Hippocampal formation (tissue), 2 donors: Measurements from ENCODE around the gene TSPAN14.

ENCODE experiments used
- DNase-seq, 2 donors: peaks; one replicate each; lab custom pipeline; 2025; lab: John Stamatoyannopoulos, UW

TSPAN14 gene

DNA sequence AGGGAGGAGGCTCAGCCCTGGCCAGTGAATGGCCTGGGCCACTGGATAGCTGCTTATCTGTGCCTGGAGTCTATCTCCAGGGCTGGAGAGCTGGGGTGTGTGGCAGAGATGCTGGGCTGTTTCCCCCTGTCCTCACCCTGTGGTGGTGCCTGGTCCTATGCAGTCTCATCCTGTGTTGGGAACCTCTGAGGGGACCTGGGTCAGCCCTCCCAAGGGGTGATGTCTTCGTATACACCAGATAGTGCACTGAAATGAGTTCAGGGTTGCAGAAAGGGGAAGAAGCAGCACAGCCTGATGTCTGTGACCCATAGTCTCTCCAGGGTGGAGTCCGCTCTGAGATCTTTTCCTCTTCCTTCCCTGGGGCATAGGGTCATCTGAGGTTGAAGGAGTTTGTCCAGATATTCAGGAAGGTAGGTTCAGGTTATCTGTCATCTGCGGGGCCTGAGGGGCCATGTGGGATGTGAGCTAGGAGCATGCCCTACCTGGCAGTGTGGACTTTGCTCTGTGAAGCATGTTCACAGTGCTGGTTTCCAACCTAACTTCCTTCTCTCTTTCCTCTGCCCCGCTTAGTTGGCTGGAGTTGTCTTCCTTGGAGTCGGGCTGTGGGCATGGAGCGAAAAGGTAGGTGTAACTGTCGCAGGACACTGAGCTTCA, 50.2 kb downstream of the TSPAN14 start:
- no peak for DNase-seq

DNA sequence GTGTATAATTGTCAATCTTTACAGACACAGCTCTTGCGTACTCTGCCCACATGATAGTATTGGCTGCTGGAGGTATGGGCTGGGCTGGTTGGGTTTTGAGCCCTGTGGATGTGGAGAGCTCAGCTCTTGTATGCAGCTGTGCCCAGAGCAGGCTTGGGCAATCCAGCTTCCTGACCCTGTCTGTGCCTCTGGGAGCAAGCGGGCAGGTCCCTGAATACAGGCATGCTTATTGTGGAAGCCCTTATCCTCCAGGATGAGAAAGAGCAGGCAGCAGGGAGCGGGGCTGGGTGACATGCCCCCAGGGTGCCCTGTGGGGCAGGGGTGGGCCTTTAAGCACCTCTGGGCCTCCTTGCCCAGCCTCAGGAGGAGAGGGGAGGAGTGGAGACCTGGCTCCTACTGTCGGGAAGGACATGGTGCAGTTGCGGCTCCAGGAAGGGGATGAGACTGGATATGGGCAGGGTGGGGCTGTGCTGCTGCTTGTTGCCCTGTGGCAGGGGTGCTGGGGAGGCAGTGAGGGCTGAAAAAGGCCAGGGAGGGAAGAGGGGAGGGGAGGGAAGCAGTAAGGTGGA, 50.9 kb downstream of the TSPAN14 start:
- no peak for DNase-seq

DNA sequence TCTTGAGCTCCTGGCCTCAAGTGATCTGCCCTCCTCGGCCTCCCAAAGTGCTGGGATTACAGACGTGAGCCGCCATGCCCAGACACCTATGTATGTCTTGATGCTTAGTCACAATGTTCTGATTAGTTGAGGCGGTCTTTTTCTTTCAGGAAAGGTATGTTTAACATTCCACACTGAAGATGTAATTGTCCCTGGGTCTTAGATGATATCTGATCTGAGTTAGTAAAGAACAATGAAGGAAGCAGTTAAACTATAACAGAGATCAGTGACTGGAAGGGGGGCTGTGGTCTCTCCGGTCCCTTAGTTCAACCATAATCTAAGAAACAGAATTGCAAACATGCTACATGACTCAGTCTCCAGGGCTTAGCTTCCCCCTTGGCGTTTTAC, 52.1 kb downstream of the TSPAN14 start:
- DNase-seq, result no peak

DNA sequence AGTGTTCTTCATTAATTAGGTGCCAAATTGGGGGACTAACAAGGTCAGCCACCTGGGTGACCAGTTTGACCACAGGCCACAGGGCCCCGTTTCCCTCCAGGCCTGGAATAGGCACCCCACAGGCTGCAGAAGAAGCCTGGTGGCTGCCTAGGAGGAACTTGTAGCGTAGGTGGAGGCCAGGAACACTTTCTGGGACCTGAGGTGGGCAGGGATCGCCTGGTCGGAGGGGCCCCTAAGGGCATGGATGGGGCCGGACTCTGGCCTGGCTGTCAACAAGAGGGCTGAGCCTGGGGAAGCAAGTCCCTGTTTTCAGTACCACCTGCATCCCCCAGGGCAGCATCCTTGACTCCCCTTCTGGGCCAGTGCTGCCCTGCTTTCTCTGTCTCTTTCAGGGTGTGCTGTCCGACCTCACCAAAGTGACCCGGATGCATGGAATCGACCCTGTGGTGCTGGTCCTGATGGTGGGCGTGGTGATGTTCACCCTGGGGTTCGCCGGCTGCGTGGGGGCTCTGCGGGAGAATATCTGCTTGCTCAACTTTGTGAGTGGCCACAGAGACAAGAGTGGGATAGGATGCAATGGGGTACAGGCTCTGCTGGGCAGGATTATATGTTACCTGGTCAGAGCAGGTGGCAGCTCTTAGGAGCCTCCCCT, 52.9 kb downstream of the TSPAN14 start:
- DNase-seq, result no peak

DNA sequence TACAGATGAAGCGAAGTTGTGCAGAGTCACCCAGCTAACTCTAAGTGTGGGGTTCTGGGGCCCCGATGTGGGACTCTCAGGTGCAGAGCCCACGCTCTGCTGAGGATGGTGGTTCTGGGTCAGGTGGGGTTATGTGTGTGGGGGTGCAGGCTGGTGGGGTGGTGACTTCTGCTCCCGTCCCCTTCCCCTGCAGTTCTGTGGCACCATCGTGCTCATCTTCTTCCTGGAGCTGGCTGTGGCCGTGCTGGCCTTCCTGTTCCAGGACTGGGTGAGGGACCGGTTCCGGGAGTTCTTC, 54.9 kb downstream of the TSPAN14 start:
- DNase-seq, result no peak

DNA sequence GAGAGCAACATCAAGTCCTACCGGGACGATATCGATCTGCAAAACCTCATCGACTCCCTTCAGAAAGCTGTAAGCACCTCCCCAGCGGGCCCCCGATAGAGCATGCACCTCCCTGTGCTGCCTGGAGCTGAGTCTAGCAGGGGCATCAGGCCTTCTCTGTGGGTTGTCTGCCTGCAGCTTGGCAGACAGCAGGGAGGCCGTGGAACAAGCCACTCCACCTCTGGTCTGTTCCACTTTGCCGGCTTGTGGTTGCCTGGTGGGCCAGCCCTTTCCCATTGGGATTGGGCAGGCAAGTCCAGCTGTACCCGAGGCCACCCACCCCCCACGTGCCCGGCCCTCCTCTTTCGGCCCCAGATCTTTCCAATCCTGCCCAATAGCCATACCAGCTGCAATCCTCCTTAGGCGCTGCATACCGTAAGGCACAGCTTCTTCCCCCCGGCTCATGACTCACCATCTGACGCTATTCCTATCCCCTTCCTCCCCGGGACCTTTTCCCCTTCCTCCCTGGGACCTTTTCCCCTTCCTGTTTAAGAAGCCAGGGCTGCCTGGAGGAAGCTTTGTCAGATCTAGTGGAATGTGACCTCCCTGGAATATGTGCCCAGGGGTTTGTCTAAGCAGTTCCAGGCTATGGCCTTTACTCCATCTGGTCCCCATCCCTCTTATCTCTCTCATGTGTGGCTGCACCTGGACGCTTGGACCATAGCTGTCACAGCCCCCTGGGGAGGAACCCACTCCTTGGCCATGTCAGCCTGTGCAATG, 55.5 kb downstream of the TSPAN14 start:
- no peak for DNase-seq

DNA sequence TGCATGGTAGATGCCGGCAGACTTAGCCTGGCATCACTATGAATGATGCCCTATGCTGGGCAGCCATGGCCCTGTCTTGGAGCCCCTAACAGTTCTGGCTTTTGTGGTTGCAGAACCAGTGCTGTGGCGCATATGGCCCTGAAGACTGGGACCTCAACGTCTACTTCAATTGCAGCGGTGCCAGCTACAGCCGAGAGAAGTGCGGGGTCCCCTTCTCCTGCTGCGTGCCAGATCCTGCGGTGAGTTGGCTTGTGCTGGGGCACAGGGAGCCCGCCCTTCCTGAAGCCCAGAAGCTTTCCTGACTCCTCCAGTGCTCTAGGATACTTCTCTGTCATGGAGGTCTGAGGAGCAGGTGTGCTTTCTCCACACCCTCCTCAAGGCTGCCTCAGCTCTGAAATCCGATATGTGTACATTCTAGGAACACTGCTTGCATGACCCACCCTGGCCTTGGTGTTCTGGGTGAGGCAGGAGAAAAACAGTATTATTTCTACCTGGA, 58.0 kb downstream of the TSPAN14 start:
- no peak for DNase-seq

DNA sequence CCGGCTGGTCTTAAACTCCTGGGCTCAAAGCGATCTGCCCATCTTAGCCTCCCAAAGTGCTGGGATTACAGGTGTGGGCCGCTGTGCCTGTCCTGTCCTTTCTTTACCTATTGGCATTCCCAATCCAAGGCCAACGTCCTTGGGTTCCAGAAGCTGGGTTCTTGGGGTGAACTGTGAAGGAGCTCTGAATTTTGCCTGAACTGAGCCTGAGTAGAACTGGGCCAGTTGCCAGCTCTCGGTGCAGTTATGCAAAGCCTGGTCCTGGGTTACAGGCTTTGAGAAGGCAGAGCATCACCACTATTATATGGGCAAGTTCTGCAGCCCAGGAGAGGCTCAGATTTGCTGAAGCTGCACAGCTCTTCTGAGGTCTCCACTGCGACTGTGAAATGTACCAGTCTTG, 59.0 kb downstream of the TSPAN14 start:
- DNase-seq, result no peak

DNA sequence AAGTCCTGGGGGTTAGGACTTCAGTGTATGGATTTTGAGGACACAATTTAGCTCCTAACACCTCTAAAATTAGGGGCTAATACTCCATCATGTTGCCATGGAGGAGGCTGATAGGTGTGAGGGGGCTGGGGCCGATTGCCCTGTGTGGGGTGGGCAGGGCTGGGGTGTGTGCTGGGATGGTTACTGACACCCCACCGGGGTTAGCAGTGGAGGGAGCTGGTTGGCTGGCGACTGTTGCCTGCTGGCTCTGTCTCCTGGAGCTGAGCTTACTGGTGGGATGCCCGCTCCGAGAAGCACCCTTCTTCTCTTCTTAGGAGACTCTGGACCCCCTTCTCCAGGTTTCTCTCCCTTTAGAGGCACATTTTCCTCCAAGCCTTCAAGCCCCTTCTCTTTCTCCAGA, 61.4 kb downstream of the TSPAN14 start:
- DNase-seq, result no peak

DNA sequence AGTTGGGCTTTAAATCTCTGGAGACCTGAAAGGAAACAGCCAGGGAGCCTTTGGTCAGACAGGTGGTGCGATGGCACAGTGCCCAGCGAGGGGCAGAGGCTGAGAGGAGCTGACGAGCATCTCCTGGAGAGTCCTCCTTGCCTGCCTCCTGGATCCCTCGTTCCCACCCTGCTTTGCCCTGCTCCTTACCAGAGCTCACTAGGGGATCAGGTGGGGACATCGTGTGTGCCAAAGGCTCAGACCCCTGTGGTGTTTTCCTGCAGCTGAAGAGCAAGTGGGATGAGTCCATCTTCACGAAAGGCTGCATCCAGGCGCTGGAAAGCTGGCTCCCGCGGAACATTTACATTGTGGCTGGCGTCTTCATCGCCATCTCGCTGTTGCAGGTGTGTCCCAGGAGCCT, 61.8 kb downstream of the TSPAN14 start:
- no peak for DNase-seq

DNA sequence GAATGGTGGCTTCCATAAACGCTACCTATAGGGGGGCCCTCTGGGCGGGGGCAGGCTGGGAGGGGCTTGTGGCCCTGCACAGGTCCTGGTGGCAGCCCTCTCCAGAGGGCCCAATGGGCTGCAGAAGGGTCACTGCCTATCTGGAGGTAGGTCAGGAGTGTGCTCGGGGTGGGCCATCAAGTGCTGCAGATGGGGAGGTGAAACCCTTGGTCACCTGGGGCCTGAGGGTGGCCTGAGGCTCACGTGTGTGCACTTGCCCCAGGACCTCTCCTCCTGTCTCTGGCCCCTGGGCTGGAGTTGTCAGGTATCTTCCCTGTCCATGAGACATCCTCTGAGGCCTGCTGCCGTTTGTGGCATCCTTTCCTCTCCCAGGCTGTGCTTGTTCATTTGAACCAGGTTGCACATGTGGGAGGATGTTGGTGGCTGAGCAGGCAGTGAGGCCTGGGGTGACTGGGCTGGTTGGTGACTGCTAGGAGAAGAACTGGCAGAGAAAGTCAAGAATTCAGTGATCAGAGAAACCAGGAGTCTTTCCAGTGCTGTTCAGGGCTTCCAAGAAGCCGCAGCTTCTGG, 62.5 kb downstream of the TSPAN14 start:
- no peak for DNase-seq

DNA sequence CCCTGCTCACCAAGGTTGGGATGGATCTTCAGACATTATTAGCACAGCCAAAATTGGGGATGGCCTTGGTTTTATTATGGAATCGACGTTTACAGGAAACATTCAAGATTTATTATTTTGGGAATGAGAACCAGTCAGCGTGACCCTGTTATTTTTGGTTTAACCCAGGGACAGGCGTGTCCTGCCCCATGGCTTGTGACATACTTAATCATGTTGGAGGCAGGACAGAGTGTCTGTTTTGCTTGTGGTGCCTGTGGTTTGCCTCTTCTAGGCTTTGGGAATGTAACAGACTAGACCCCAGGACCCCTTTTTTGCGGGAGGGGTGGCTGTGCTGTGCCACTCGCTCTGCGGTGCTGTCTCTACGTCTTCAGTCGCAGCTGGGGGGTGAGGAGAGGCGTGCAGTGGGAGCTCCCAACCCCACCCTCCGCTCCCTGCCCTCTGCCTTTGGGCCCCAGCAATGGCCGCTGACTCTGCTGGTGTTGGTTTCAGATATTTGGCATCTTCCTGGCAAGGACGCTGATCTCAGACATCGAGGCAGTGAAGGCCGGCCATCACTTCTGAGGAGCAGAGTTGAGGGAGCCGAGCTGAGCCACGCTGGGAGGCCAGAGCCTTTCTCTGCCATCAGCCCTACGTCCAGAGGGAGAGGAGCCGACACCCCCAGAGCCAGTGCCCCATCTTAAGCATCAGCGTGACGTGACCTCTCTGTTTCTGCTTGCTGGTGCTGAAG, 63.5 kb downstream of the TSPAN14 start:
- no peak for DNase-seq

DNA sequence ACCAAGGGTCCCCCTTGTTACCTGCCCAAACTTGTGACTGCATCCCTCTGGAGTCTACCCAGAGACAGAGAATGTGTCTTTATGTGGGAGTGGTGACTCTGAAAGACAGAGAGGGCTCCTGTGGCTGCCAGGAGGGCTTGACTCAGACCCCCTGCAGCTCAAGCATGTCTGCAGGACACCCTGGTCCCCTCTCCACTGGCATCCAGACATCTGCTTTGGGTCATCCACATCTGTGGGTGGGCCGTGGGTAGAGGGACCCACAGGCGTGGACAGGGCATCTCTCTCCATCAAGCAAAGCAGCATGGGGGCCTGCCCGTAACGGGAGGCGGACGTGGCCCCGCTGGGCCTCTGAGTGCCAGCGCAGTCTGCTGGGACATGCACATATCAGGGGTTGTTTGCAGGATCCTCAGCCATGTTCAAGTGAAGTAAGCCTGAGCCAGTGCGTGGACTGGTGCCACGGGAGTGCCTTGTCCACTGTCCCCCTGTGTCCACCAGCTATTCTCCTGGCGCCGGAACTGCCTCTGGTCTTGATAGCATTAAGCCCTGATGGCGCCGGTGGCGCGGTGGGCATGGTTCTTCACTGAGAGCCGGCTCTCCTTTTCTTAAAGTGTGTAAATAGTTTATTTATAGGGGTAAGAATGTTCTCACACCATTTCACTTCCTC, 64.2 kb downstream of the TSPAN14 start:
- DNase-seq, result no peak

DNA sequence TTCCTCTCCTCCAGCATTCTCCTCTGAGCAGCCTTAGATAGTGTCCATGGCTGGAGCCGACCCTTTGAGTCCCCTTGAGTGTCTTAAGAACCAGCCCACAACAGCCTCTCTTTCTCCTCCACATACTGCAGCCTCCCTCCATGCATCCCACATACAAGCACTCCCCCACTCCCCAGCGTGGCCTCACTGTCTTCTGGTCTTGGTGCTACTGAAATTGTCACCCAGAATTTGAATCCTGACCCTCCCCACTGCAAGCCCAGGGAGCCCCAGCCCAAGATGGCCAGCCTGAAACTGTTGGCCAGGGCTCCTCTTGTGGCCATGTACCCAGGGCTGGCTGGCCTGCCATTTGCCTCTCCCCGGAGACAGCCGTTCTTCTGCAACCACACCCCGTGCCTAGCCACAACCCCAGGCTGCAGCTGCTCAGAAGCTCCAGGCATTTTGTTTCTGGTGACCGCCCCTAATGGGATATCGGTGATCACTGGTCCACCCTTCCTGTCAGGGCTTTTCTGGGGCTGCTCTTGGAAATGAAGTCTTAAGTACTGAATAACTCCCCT, 64.8 kb downstream of the TSPAN14 start:
- DNase-seq, result no peak

DNA sequence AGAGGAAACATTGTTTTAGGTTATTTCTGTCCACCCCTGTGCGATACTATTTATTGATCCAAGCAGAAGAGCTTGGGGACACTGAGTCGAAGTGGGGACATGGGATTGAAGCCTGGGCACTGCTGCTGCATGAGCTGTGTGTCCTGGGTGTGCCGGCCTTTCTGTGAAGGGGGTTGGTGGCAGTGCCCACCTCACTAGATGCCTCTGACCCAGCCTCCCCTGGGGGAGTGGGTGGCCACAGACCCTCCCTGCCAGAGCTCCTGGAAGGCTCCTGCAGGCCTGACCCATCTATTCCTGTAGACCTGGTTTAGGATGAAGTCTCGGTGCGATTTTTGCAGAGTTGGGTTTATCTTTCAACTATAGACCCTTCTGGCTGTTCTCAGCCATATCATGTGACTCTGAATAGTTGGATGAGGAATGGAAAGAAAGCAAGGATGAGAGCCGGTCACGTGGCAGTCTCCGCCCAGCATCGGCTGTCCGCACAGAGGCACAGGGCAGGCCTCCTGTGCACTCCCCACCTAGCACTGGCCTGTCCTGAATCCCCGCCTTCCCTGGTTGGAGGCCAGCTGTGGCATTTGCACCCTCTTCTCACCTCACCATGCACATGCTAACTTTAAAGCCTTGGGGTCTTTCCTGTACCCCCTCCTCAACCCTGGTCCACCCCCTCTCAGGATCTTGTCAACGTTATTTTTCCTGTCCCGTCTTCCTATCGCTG, 66.0 kb downstream of the TSPAN14 start:
- DNase-seq, result no peak

DNA sequence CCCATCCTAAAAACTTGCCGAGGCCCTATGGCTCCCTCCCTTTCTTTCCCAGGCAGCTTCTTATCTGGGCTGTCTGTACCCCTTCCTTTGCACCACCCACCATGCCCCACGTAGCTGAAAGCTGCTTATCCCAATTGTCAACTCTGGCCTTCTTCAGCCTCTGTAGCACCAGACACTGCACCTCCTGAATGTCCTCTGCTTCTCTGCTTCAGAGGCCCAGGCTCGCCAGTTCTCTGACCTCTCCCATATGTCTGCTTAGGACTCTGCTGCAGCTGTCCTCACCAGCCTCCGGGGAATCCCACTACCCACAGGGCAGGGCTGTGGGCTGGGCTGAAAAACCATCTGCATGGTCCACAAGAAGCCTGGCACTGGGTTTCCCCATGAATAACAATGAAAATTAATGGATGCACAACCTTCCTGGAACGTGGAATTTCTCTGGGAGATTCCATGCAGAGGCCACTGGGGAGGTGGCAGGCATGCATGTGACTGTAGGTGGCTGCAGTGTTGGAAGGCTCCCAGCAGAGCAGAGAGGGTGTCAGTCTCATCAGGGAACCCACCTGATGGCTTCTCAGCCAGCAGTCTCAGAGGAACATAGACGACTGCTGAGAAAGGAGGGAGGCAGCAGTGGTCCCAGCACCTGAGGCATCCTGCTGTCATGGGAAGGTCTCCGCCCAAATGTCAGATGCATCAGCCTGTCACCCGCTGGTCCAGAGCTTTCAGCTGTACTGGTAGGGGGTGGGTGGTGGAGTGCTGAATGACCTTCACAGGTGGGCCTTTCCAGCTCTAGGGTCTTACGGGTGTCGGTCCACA, 66.8 kb downstream of the TSPAN14 start:
- DNase-seq, result no peak

DNA sequence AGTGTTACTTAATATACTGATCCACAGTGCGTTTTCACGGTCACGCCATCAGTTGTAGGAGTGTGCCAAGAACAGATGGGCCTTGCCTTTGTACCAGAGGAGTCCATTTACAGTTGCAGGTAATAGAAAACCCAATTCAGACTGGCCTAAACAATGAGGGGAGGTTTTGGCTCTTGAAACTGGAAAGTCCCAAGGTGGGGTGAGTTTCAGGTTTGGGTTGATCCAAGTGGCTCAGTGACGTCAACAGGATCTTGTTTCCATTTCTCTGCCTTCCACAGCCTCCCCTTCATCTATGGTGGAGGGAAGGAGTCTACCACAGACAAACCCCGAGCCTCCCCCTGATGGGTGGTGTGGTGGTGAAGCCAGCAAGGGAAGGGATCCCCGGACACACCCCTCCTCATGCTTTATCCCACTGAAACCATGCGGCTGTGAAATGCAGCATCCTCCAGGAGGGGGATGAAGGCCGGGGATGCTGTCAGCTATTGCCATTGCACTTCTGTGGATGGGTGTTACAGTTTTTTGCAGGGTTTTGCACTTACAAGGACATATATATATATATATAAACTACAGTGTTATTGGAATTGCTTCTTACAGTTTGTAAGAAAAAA, 68.8 kb downstream of the TSPAN14 start:
- DNase-seq, result no peak

DNA sequence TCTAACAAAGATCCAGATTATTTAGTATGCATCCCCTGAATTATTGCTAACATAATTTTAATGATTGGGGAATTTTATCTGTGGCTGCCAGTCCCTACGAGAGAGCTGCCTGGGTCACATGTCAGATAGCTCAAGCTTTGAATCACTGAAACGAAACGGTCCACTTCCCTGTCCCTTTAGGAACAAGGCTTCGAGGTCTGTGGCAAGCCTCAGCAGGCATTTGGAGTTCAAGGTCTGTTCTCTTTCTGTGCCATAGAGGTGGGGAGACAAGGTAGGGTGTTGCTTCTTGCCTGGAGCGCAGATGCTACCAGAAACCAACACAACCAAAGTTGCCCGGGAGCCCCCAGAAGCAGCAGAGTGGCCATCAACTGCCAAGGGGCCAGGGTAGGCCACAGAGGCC, 69.7 kb downstream of the TSPAN14 start:
- no peak for DNase-seq
